HepG2 (cell line): Measurements from ENCODE around the gene C14orf132. TPM values are rescaled to one million over a fixed set of nuclear protein-coding genes. Genes with fewer than 3 reads are reported as not detected.

Experiments used
- ATAC-seq: fragments of 200-7000 bp; cut with Tn5 transposase; 3 replicates; pipeline ENCODE4 v1.9.1; 2020; ENCODE audit warnings: mild to moderate bottlenecking, moderate library complexity
- BruUV-seq: library from RNA; stranded (reverse); fragments of 400-500 nt; replicated peaks from 2 replicates; lab custom pipeline; 2021; lab: Mats Ljungman, UMichigan
- CTCF ChIA-PET: fragments of 300-600 bp; formaldehyde crosslinking; extraction: SDS; loops from one replicate; lab custom pipeline; 2021; ENCODE audit warnings: low total read pairs, inconsistent platforms, low intra/inter-chr PET ratio; lab: Yijun Ruan, JAX
- POLR2A ChIA-PET: fragments of 350-600 bp; sonication (Branson Sonifier 250); formaldehyde crosslinking; loops from one replicate; lab custom pipeline; 2020; ENCODE audit warnings: antibody characterized with exemption, inconsistent platforms; lab: Yijun Ruan, JAX
- DNase-seq: peaks from one replicate; pipeline ENCODE4 v3.0.0-alpha.2; 2015; ENCODE audit warnings: low spot score
- FAIRE-seq: peaks from 3 replicates; lab custom pipeline; 2011; peaks lifted over from hg19 to GRCh38; lab: Jason Lieb, UNC
- H2AFZ ChIP-seq: one replicate; pipeline ENCODE4 v1.6.1; 2011; ENCODE audit warnings: low read length, inconsistent platforms
- H3K27ac ChIP-seq: fragments of 300-600 bp; 3 replicates; pipeline ENCODE4 v1.8.0; 2011; ENCODE audit warnings: mixed run types, mild to moderate bottlenecking, mixed read lengths, low read length, inconsistent platforms; ENCODE audit not compliant: insufficient read depth; ENCODE audit errors: extremely low read length
- H3K27me3 ChIP-seq, 2 experiments: fragments of 200-600 bp in 1 of 2; 2 replicates in 1 of 2; 3 replicates in 1 of 2; pipeline versions ENCODE4 v1.6.0 to v1.8.0; 2011; ENCODE audit warnings: low read length in 2 of 2, mild to moderate bottlenecking in 2 of 2, moderate library complexity in 2 of 2, inconsistent platforms in 1 of 2; ENCODE audit not compliant: insufficient read depth in 2 of 2, control insufficient read depth in 1 of 2
- H3K36me3 ChIP-seq, 2 experiments: fragments of 200-600 bp in 1 of 2; replicated peaks in 1 of 2; 2 replicates in 1 of 2; 3 replicates in 1 of 2; pipeline versions ENCODE4 v1.5.1 to v1.8.0; 2011; ENCODE audit warnings: low read length in 2 of 2, inconsistent platforms in 1 of 2; ENCODE audit not compliant: insufficient read depth in 2 of 2, control insufficient read depth in 1 of 2
- H3K4me1 ChIP-seq: 2 replicates; pipeline ENCODE4 v1.5.1; 2012; ENCODE audit warnings: low read length, inconsistent platforms; ENCODE audit not compliant: insufficient read depth
- H3K4me2 ChIP-seq: 2 replicates; pipeline ENCODE4 v1.6.0; 2011; ENCODE audit warnings: low read depth, low read length, inconsistent platforms
- H3K4me3 ChIP-seq, 3 experiments: fragments of 200-600 bp in 1 of 3; sonication (generic), shearing (Covaris generic) in 1 of 3; replicated peaks in 1 of 3; 2 replicates each; pipeline ENCODE4 v1.5.1; 2011 to 2016; ENCODE audit warnings: low read length in 3 of 3, inconsistent platforms in 2 of 3, low read depth in 2 of 3, mild to moderate bottlenecking in 2 of 3, control low read depth in 1 of 3, mixed read lengths in 1 of 3; ENCODE audit not compliant: insufficient read depth in 1 of 3
- H3K79me2 ChIP-seq: one replicate; pipeline ENCODE4 v1.6.1; 2011; ENCODE audit warnings: low read length, inconsistent platforms; ENCODE audit not compliant: insufficient read depth
- H3K9ac ChIP-seq: 2 replicates; pipeline ENCODE4 v1.6.0; 2011; ENCODE audit warnings: mild to moderate bottlenecking, low read depth, low read length, inconsistent platforms; ENCODE audit not compliant: insufficient read depth
- H3K9me3 ChIP-seq: 2 replicates; pipeline ENCODE4 v1.5.1; 2012; ENCODE audit warnings: mild to moderate bottlenecking, low read length
- H4K20me1 ChIP-seq: 2 replicates; pipeline ENCODE4 v1.6.0; 2011; ENCODE audit warnings: inconsistent platforms, mild to moderate bottlenecking, low read length, moderate library complexity; ENCODE audit not compliant: insufficient read depth
- ATM ChIP-seq: fragments of 450-650 bp; IDR thresholded peaks from 2 replicates; pipeline ENCODE4 v1.7.1; 2017; ENCODE audit warnings: mild to moderate bottlenecking, borderline replicate concordance
- CENPX ChIP-seq: sonication (generic); formaldehyde crosslinking; IDR thresholded peaks from 2 replicates; pipeline ENCODE4 v1.9.0; 2021; ENCODE audit warnings: mild to moderate bottlenecking, missing genetic modification reagents, moderate library complexity
- GLI4 ChIP-seq: sonication (generic); formaldehyde crosslinking; IDR thresholded peaks from 2 replicates; pipeline ENCODE4 v1.5.1; 2020; ENCODE audit warnings: missing genetic modification reagents, mild to moderate bottlenecking, moderate library complexity, borderline replicate concordance
- MEIS1 ChIP-seq: sonication (generic); formaldehyde crosslinking; IDR thresholded peaks from 2 replicates; pipeline ENCODE4 v1.9.0; 2021; ENCODE audit warnings: mild to moderate bottlenecking, missing genetic modification reagents, moderate library complexity, borderline replicate concordance
- MLX ChIP-seq: IDR thresholded peaks from 2 replicates; pipeline ENCODE4 v1.6.1; 2016
- NBN ChIP-seq: fragments of 450-650 bp; conservative IDR thresholded peaks from 2 replicates; pipeline ENCODE4 v1.6.1; 2017
- NFE2L1 ChIP-seq: sonication (generic); formaldehyde crosslinking; IDR thresholded peaks from 2 replicates; pipeline ENCODE4 v1.4.0; 2020; ENCODE audit warnings: missing genetic modification reagents, mild to moderate bottlenecking, borderline replicate concordance
- POGZ ChIP-seq: sonication (generic); formaldehyde crosslinking; IDR thresholded peaks from 2 replicates; pipeline ENCODE4 v1.4.0; 2020; ENCODE audit warnings: mild to moderate bottlenecking, missing genetic modification reagents
- POLR2AphosphoS5 ChIP-seq: IDR thresholded peaks from 2 replicates; pipeline ENCODE4 v1.6.1; 2012; ENCODE audit warnings: low read depth, low read length
- SALL1 ChIP-seq: sonication (generic); formaldehyde crosslinking; IDR thresholded peaks from 2 replicates; pipeline ENCODE4 v1.8.0; 2022; ENCODE audit warnings: mild to moderate bottlenecking, missing genetic modification reagents
- ZNF335 ChIP-seq: sonication (generic); formaldehyde crosslinking; IDR thresholded peaks from 2 replicates; pipeline ENCODE4 v1.4.0; 2020; ENCODE audit warnings: missing genetic modification reagents
- ZNF598 ChIP-seq: sonication (generic); formaldehyde crosslinking; IDR thresholded peaks from 2 replicates; pipeline ENCODE4 v1.5.1; 2020; ENCODE audit warnings: mild to moderate bottlenecking, missing genetic modification reagents, borderline replicate concordance
- ZSCAN31 ChIP-seq: sonication (generic); formaldehyde crosslinking; IDR thresholded peaks from 2 replicates; pipeline ENCODE4 v1.5.0; 2020; ENCODE audit warnings: low read depth, mild to moderate bottlenecking, missing genetic modification reagents
- WGBS: methylation state at CpG from one replicate; pipeline ENCODE4 v1.1.6; 2017; ENCODE audit warnings: low lambda C conversion rate; 5-methylcytosine and 5-hydroxymethylcytosine counted together
- in situ Hi-C: cut with HindIII; loops from 2 replicates; pipeline ENCODE4 v1.10.0; 2017; ENCODE audit warnings: low pct_unique_long_range_greater_than_20kb; ENCODE audit not compliant: extremely low pct_ligation_motif_present
- intact Hi-C: fragments of 100-400 bp; cut with micrococcal nuclease; formaldehyde crosslinking; loops from one replicate; pipeline ENCODE4 v1.10.0; 2022; ENCODE audit not compliant: unreplicated experiment
- polyA plus RNA-seq, 8 experiments: library from polyadenylated mRNA; depleted of rRNA in 3 of 8; stranded (reverse) in 7 of 8; unstranded in 1 of 8; fragments of >200 nt; fragmentation: Illumina TruSeq in 4 of 8; extraction: Trizol in 4 of 8; gene quantifications; 2 replicates each; pipeline versions ENCODE4 v1.2.1 to v1.2.3, GENCODE V29; 2011 to 2016; ENCODE audit warnings: low read depth in 4 of 8, missing spikeins in 1 of 8, mixed read lengths in 1 of 8; ENCODE audit not compliant: insufficient read depth in 1 of 8
- total RNA-seq, 5 experiments: library from RNA; depleted of rRNA; stranded (reverse); fragments of >200 nt; fragmentation: Illumina TruSeq; extraction: Trizol; gene quantifications; 2 replicates each; pipeline ENCODE4 v1.2.3, GENCODE V29; 2016; ENCODE audit warnings: low read depth in 1 of 5

C14orf132 gene
- total and polyA plus RNA-seq, 2 of the 13 experiments (the other 11 are each of a cell fraction or from before 2014, with no cell fraction given): 0.13 to 0.15 TPM

GRCh38 chr14:96065661-96066459, 26.7 kb downstream of the C14orf132 start (continued):
- TF ChIP-seq POGZ (CRISPR knock-in tag) (no peak), CENPX (CRISPR knock-in tag) (no peak), ZNF335 (CRISPR knock-in tag) (no peak), NBN (no peak), NFE2L1 (CRISPR knock-in tag) (no peak), POLR2AphosphoS5 (no peak), ZNF598 (CRISPR knock-in tag) (no peak)

- DNase-seq: no peak
- Histone ChIP-seq H3K27me3 (peaks cover 2 to 8% of the 10 kb centered on the region in 2 experiments; a peak in 3 of 5 replicates), H3K36me3 (no peaks in the 10 kb centered on the region), H3K4me1 (no peaks in the 10 kb centered on the region), H3K27ac (no peak overlapping the region), H3K79me2 (no peaks in the 10 kb centered on the region), H3K9ac (no peak overlapping the region), H3K4me3 (no peak overlapping the region), H3K9me3 (no peaks in the 10 kb centered on the region), H4K20me1 (no peaks in the 10 kb centered on the region), H2AFZ (no peak overlapping the region), H3K4me2 (no peak overlapping the region)
- no peak for FAIRE-seq
- intact Hi-C loops: no loop called here
- in situ Hi-C loops: no loop called here
- TF ChIP-seq MLX (CRISPR knock-in tag) (no peak), ZSCAN31 (no peak), MEIS1 (CRISPR knock-in tag) (no peak), SALL1 (CRISPR knock-in tag) (no peak), ATM (no peak), GLI4 (no peak)
- no peak for ATAC-seq
- WGBS: 70% methylated on average over 5 of the region's 5 CpGs
- ChIA-PET CTCF (no interaction called here), POLR2A (no interaction called here)
- BruUV-seq: no TSS peak
Observed at GRCh38 chr14:96066976-96067375, 27.8 kb downstream of the C14orf132 start.
